ENCODE results near the gene CPSF4L.

CPSF4L gene

GRCh38 chr17:73231395-73231794, 30.3 kb downstream of the CPSF4L start:
- peak in 1 of 2 experiments; percentile 8 for DNase-seq

GRCh38 chr17:73230088-73230487, 31.6 kb downstream of the CPSF4L start:
- no peak for DNase-seq

- peak; percentile 10 to 41 for DNase-seq
Measured at GRCh38 chr17:73228748-73229236, 32.9 kb downstream of the CPSF4L start.

- no peak for DNase-seq
Measured at GRCh38 chr17:73227944-73228343, 33.7 kb downstream of the CPSF4L start.

- no peak for DNase-seq
Measured at GRCh38 chr17:73227379-73227778, 34.3 kb downstream of the CPSF4L start.

- no peak for DNase-seq
Measured at GRCh38 chr17:73226556-73227172, 35.0 kb downstream of the CPSF4L start.

- no peak for DNase-seq
Measured at GRCh38 chr17:73224663-73225305, 36.9 kb downstream of the CPSF4L start.

- DNase-seq: no peak
Measured at GRCh38 chr17:73224237-73224636, 37.4 kb downstream of the CPSF4L start.

GRCh38 chr17:73223626-73224230, 38.0 kb downstream of the CPSF4L start:
- DNase-seq: no peak

- DNase-seq: no peak
Measured at GRCh38 chr17:73215447-73215846, 46.2 kb downstream of the CPSF4L start.

GRCh38 chr17:73214851-73215250, 46.8 kb downstream of the CPSF4L start:
- no peak for DNase-seq

- DNase-seq: no peak
Measured at GRCh38 chr17:73214008-73214407, 47.7 kb downstream of the CPSF4L start.

GRCh38 chr17:73211745-73212144, 49.9 kb downstream of the CPSF4L start:
- DNase-seq: no peak

GRCh38 chr17:73210002-73210678, 51.5 kb downstream of the CPSF4L start:
- no peak for DNase-seq

GRCh38 chr17:73209436-73209835, 52.2 kb downstream of the CPSF4L start:
- no peak for DNase-seq

- DNase-seq: no peak
Measured at GRCh38 chr17:73208139-73208827, 53.4 kb downstream of the CPSF4L start.

GRCh38 chr17:73205459-73205961, 56.2 kb downstream of the CPSF4L start:
- peak; percentile 15 to 79 for DNase-seq

GRCh38 chr17:73203788-73204479, 57.7 kb downstream of the CPSF4L start:
- DNase-seq: no peak

GRCh38 chr17:73203135-73203787, 58.4 kb downstream of the CPSF4L start:
- DNase-seq: peak in 1 of 2 experiments; percentile 38

GRCh38 chr17:73201215-73202069, 60.2 kb downstream of the CPSF4L start:
- no peak for DNase-seq

- no peak for DNase-seq
Measured at GRCh38 chr17:73200476-73200875, 61.2 kb downstream of the CPSF4L start.

Measured in NCI-H2081 (cell line).